ENCODE data around the gene ARMC3.

Gene ARMC3

GRCh38 chr10:22945934-22946673, 18.3 kb downstream of the ARMC3 start:
- no peak overlapping the region for H3K4me3 ChIP-seq (ENCODE audit: low read length)
- TF ChIP-seq CTCF (IDR thresholded peaks at IDR 0.05; ENCODE audit: insufficient read depth, low read depth, low read length, missing control alignments), result no peak
- DNase-seq (ENCODE audit: low read depth), result no peak

GRCh38 chr10:22954970-22955369, 27.1 kb downstream of the ARMC3 start:
- TF ChIP-seq CTCF (IDR thresholded peaks at IDR 0.05; ENCODE audit: insufficient read depth, low read depth, low read length, missing control alignments), result no peak
- DNase-seq (ENCODE audit: low read depth), result no peak
- no peak overlapping the region for H3K4me3 ChIP-seq (ENCODE audit: low read length)

- peak; percentile 59 for DNase-seq (ENCODE audit: low read depth)
- TF ChIP-seq CTCF (IDR thresholded peaks at IDR 0.05; ENCODE audit: insufficient read depth, low read depth, low read length, missing control alignments), result no peak
- H3K4me3 ChIP-seq (ENCODE audit: low read length), result no peak overlapping the region
Observed at GRCh38 chr10:22958338-22958737, 30.5 kb downstream of the ARMC3 start.

GRCh38 chr10:22959292-22959691, 31.4 kb downstream of the ARMC3 start:
- no peak for TF ChIP-seq CTCF (IDR thresholded peaks at IDR 0.05; ENCODE audit: insufficient read depth, low read depth, low read length, missing control alignments)
- no peak overlapping the region for H3K4me3 ChIP-seq (ENCODE audit: low read length)
- no peak for DNase-seq (ENCODE audit: low read depth)

GRCh38 chr10:22959950-22960349, 32.1 kb downstream of the ARMC3 start:
- H3K4me3 ChIP-seq (ENCODE audit: low read length), result no peak overlapping the region
- DNase-seq (ENCODE audit: low read depth), result no peak
- TF ChIP-seq CTCF (IDR thresholded peaks at IDR 0.05; ENCODE audit: insufficient read depth, low read depth, low read length, missing control alignments), result no peak

- TF ChIP-seq CTCF (IDR thresholded peaks at IDR 0.05; ENCODE audit: insufficient read depth, low read depth, low read length, missing control alignments), result no peak
- H3K4me3 ChIP-seq (ENCODE audit: low read length), result no peak overlapping the region
- DNase-seq (ENCODE audit: low read depth), result no peak
Observed at GRCh38 chr10:22962817-22963216, 35.0 kb downstream of the ARMC3 start.

- no peak for TF ChIP-seq CTCF (IDR thresholded peaks at IDR 0.05; ENCODE audit: insufficient read depth, low read depth, low read length, missing control alignments)
- no peak overlapping the region for H3K4me3 ChIP-seq (ENCODE audit: low read length)
- DNase-seq (ENCODE audit: low read depth), result no peak
Observed at GRCh38 chr10:22969704-22970103, 41.9 kb downstream of the ARMC3 start.
